Activated CD4-positive, alpha-beta T cell treated with anti-CD3 and anti-CD28 coated beads, Interleukin-2, amount 10 ng/mL, durations not matched to agents 7 days and 5 days (primary cell): ENCODE results near the gene SRSF8. TPM values are rescaled to one million over a fixed set of nuclear protein-coding genes. Genes with fewer than 3 reads are reported as not detected.

Source experiments
- CTCF ChIA-PET: fragments of 350-600 bp; sonication (Branson Sonifier 250); formaldehyde crosslinking; loops from one replicate; lab custom pipeline; 2021; ENCODE audit warnings: antibody characterized with exemption; lab: Charles Lee
- POLR2A ChIA-PET: fragments of 350-600 bp; sonication (Branson Sonifier 250); formaldehyde crosslinking; loops from one replicate; lab custom pipeline; 2021; ENCODE audit warnings: antibody characterized with exemption; lab: Charles Lee
- DNase-seq: peaks from one replicate; pipeline ENCODE4 v3.0.0-alpha.2; 2020
- H3K27ac Mint-ChIP-seq: one replicate; pipeline ENCODE4 v1.8.0; 2021; ENCODE audit warnings: mild to moderate bottlenecking, moderate library complexity, mixed read lengths
- H3K27me3 Mint-ChIP-seq: one replicate; pipeline ENCODE4 v1.8.0; 2021; ENCODE audit warnings: mixed read lengths
- H3K36me3 Mint-ChIP-seq: one replicate; pipeline ENCODE4 v1.8.0; 2021; ENCODE audit warnings: low read depth, mixed read lengths
- H3K4me1 Mint-ChIP-seq: one replicate; pipeline ENCODE4 v1.8.0; 2021; ENCODE audit warnings: mixed read lengths
- H3K4me3 Mint-ChIP-seq: one replicate; pipeline ENCODE4 v1.8.0; 2021; ENCODE audit warnings: mild to moderate bottlenecking, moderate library complexity, mixed read lengths
- H3K9me3 Mint-ChIP-seq: one replicate; pipeline ENCODE4 v1.8.0; 2021; ENCODE audit warnings: mixed read lengths
- total RNA-seq, 2 experiments: library from RNA; stranded (reverse); gene quantifications; one replicate each; pipeline ENCODE4 v1.2.3, GENCODE V29; 2021

The SRSF8 gene
- total RNA-seq, 2 experiments from 2014 or later: 31.5 to 37.2 TPM

GRCh38 chr11:95050595-95051202 lies 16.0 kb upstream of the SRSF8 start:
- no peaks in the 10 kb centered on the region for H3K9me3 Mint-ChIP-seq
- POLR2A ChIA-PET: no interaction called here
- H3K36me3 Mint-ChIP-seq: no peaks in the 10 kb centered on the region
- no peak for DNase-seq
- H3K27me3 Mint-ChIP-seq: peaks cover 40% of the 10 kb centered on the region
- H3K4me1 Mint-ChIP-seq: no peaks in the 10 kb centered on the region
- H3K27ac Mint-ChIP-seq: no peak overlapping the region
- no peak overlapping the region for H3K4me3 Mint-ChIP-seq
- CTCF ChIA-PET: interaction anchor here (0.5 kb wide), 1 partner anchor 651 kb away, joined by 3 read pairs; no protein-coding TSS in a partner anchor

- CTCF ChIA-PET: no interaction called here
- Mint-ChIP-seq H3K27me3 (peaks cover 28% of the 10 kb centered on the region), H3K36me3 (no peaks in the 10 kb centered on the region), H3K4me1 (no peaks in the 10 kb centered on the region), H3K4me3 (no peak overlapping the region), H3K27ac (no peak overlapping the region), H3K9me3 (no peaks in the 10 kb centered on the region)
- POLR2A ChIA-PET: no interaction called here
- DNase-seq: no peak
These were observed 12.4 kb upstream of the SRSF8 start for GRCh38 chr11:95054356-95054755.

- DNase-seq: no peak
- no peaks in the 10 kb centered on the region for H3K4me1 Mint-ChIP-seq
- no peak overlapping the region for H3K27ac Mint-ChIP-seq
- no peaks in the 10 kb centered on the region for H3K9me3 Mint-ChIP-seq
- POLR2A ChIA-PET: no interaction called here
- H3K4me3 Mint-ChIP-seq: no peak overlapping the region
- CTCF ChIA-PET: interaction anchor here (1.2 kb wide), 1 partner anchor 12 kb away, joined by 3 read pairs; no protein-coding TSS in a partner anchor
- H3K36me3 Mint-ChIP-seq: no peaks in the 10 kb centered on the region
- peaks cover 34% of the 10 kb centered on the region for H3K27me3 Mint-ChIP-seq
These were observed 11.3 kb upstream of the SRSF8 start for GRCh38 chr11:95055283-95055897.

GRCh38 chr11:95057959-95058358 lies 8.8 kb upstream of the SRSF8 start:
- Mint-ChIP-seq H3K27ac (no peak overlapping the region), H3K9me3 (no peaks in the 10 kb centered on the region), H3K27me3 (peaks cover 50% of the 10 kb centered on the region), H3K4me1 (no peaks in the 10 kb centered on the region), H3K36me3 (no peaks in the 10 kb centered on the region), H3K4me3 (no peak overlapping the region)
- POLR2A ChIA-PET: no interaction called here
- no peak for DNase-seq
- CTCF ChIA-PET: interaction anchor here (0.5 kb wide), 1 partner anchor 1301 kb away, joined by 5 read pairs; no protein-coding TSS in a partner anchor

GRCh38 chr11:95058621-95059020 lies 8.1 kb upstream of the SRSF8 start:
- no peak for DNase-seq
- Mint-ChIP-seq H3K27ac (no peak overlapping the region), H3K4me1 (no peaks in the 10 kb centered on the region), H3K4me3 (no peak overlapping the region), H3K27me3 (peaks cover 48% of the 10 kb centered on the region), H3K36me3 (no peaks in the 10 kb centered on the region), H3K9me3 (no peaks in the 10 kb centered on the region)
- ChIA-PET POLR2A (no interaction called here), CTCF (interaction anchor here (0.5 to 1.5 kb wide), 2 partner anchors 92 to 1302 kb away, joined by 4 to 5 read pairs; no protein-coding TSS in a partner anchor)

- ChIA-PET POLR2A (no interaction called here), CTCF (interaction anchor here (1.5 kb wide), 1 partner anchor 91 kb away, joined by 4 read pairs; no protein-coding TSS in a partner anchor)
- no peaks in the 10 kb centered on the region for H3K36me3 Mint-ChIP-seq
- DNase-seq: no peak
- H3K4me3 Mint-ChIP-seq: no peak overlapping the region
- H3K9me3 Mint-ChIP-seq: no peaks in the 10 kb centered on the region
- H3K27me3 Mint-ChIP-seq: peaks cover 48% of the 10 kb centered on the region
- no peaks in the 10 kb centered on the region for H3K4me1 Mint-ChIP-seq
- no peak overlapping the region for H3K27ac Mint-ChIP-seq
These were observed 7.7 kb upstream of the SRSF8 start for GRCh38 chr11:95059046-95059445.

- no peak overlapping the region for H3K27ac Mint-ChIP-seq
- POLR2A ChIA-PET: no interaction called here
- H3K4me3 Mint-ChIP-seq: no peak overlapping the region
- CTCF ChIA-PET: no interaction called here
- no peaks in the 10 kb centered on the region for H3K9me3 Mint-ChIP-seq
- no peak for DNase-seq
- peaks cover 18% of the 10 kb centered on the region for H3K4me1 Mint-ChIP-seq
- H3K36me3 Mint-ChIP-seq: peaks cover 4% of the 10 kb centered on the region
- H3K27me3 Mint-ChIP-seq: peaks cover 25% of the 10 kb centered on the region
These were observed 1.4 kb upstream of the SRSF8 start for GRCh38 chr11:95065336-95065735.

- H3K4me1 Mint-ChIP-seq: peaks cover 27% of the 10 kb centered on the region
- DNase-seq: peak; percentile 78
- CTCF ChIA-PET: interaction anchor here (0.6 to 16.1 kb wide), 20 partner anchors 11 to 1242 kb away, joined by 3 to 165 read pairs (median 4); partner anchors contain the start of genes ENDOD1 and FAM76B
- POLR2A ChIA-PET: interaction anchor here (0.6 to 1.9 kb wide), 7 partner anchors 22 to 722 kb away, joined by 3 to 9 read pairs (median 3); partner anchors contain the start of genes CWC15, ENDOD1, FAM76B and KDM4D
- H3K36me3 Mint-ChIP-seq: peaks cover 12% of the 10 kb centered on the region
- H3K27ac Mint-ChIP-seq: peak overlapping the region; percentile 98
- H3K9me3 Mint-ChIP-seq: no peaks in the 10 kb centered on the region
- H3K4me3 Mint-ChIP-seq: peak overlapping the region; percentile 88
- H3K27me3 Mint-ChIP-seq: peaks cover 9% of the 10 kb centered on the region
These were observed 521 bp downstream of the SRSF8 start for GRCh38 chr11:95067039-95067840.

GRCh38 chr11:95067841-95068219 lies 1.1 kb downstream of the SRSF8 start:
- ChIA-PET CTCF (interaction anchor here (0.6 to 16.1 kb wide), 16 partner anchors 10 to 1241 kb away, joined by 3 to 165 read pairs (median 5); partner anchors contain the start of genes ENDOD1 and FAM76B), POLR2A (interaction anchor here (0.6 to 1.9 kb wide), 6 partner anchors 22 to 722 kb away, joined by 3 to 9 read pairs (median 3); partner anchors contain the start of genes CWC15, ENDOD1, FAM76B and KDM4D)
- Mint-ChIP-seq H3K4me3 (peak overlapping the region; percentile 88), H3K4me1 (peaks cover 27% of the 10 kb centered on the region), H3K36me3 (peaks cover 12% of the 10 kb centered on the region), H3K27ac (peak overlapping the region; percentile 98), H3K9me3 (no peaks in the 10 kb centered on the region), H3K27me3 (peaks cover 3% of the 10 kb centered on the region)
- no peak for DNase-seq

- Mint-ChIP-seq H3K27me3 (no peaks in the 10 kb centered on the region), H3K9me3 (no peaks in the 10 kb centered on the region), H3K4me1 (peaks cover 27% of the 10 kb centered on the region), H3K27ac (peak overlapping the region; percentile 98), H3K36me3 (peaks cover 12% of the 10 kb centered on the region), H3K4me3 (peak overlapping the region; percentile 88)
- CTCF ChIA-PET: interaction anchor here (0.7 to 16.1 kb wide), 10 partner anchors 9 to 1172 kb away, joined by 3 to 165 read pairs (median 5); partner anchors contain the start of genes ENDOD1 and FAM76B
- DNase-seq: peak; percentile 85
- POLR2A ChIA-PET: interaction anchor here (0.5 to 1.9 kb wide), 5 partner anchors 21 to 164 kb away, joined by 3 to 10 read pairs (median 4); partner anchors contain the start of genes CWC15, ENDOD1 and KDM4D
These were observed 1.8 kb downstream of the SRSF8 start for GRCh38 chr11:95068549-95068948.

- peaks cover 27% of the 10 kb centered on the region for H3K4me1 Mint-ChIP-seq
- ChIA-PET POLR2A (no interaction called here), CTCF (interaction anchor here (1.2 to 16.1 kb wide), 5 partner anchors 14 to 82 kb away, joined by 3 to 165 read pairs (median 5); partner anchors contain the start of gene ENDOD1)
- peaks cover 12% of the 10 kb centered on the region for H3K36me3 Mint-ChIP-seq
- no peak overlapping the region for H3K27ac Mint-ChIP-seq
- no peak for DNase-seq
- H3K9me3 Mint-ChIP-seq: no peaks in the 10 kb centered on the region
- no peaks in the 10 kb centered on the region for H3K27me3 Mint-ChIP-seq
- no peak overlapping the region for H3K4me3 Mint-ChIP-seq
These were observed 3.8 kb downstream of the SRSF8 start for GRCh38 chr11:95070471-95070870.

GRCh38 chr11:95072948-95073347 lies 6.2 kb downstream of the SRSF8 start:
- Mint-ChIP-seq H3K27me3 (peaks cover under 1% of the 10 kb centered on the region), H3K27ac (no peak overlapping the region), H3K4me3 (no peak overlapping the region), H3K9me3 (no peaks in the 10 kb centered on the region), H3K4me1 (peaks cover 30% of the 10 kb centered on the region), H3K36me3 (peaks cover 12% of the 10 kb centered on the region)
- CTCF ChIA-PET: interaction anchor here (1.3 to 16.1 kb wide), 3 partner anchors 8 to 18 kb away, joined by 4 to 165 read pairs (median 9); partner anchors contain the start of gene ENDOD1
- POLR2A ChIA-PET: interaction anchor here (0.5 to 0.7 kb wide), 2 partner anchors 12 to 209 kb away, joined by 3 read pairs; no protein-coding TSS in a partner anchor
- no peak for DNase-seq
